ENCODE results near the gene RNF126. TPM values are rescaled to one million over a fixed set of nuclear protein-coding genes. Genes with fewer than 3 reads are reported as not detected.

RNF126 gene
- total RNA-seq, 1 donor from 2014 or later, result 42.6 TPM

DNA sequence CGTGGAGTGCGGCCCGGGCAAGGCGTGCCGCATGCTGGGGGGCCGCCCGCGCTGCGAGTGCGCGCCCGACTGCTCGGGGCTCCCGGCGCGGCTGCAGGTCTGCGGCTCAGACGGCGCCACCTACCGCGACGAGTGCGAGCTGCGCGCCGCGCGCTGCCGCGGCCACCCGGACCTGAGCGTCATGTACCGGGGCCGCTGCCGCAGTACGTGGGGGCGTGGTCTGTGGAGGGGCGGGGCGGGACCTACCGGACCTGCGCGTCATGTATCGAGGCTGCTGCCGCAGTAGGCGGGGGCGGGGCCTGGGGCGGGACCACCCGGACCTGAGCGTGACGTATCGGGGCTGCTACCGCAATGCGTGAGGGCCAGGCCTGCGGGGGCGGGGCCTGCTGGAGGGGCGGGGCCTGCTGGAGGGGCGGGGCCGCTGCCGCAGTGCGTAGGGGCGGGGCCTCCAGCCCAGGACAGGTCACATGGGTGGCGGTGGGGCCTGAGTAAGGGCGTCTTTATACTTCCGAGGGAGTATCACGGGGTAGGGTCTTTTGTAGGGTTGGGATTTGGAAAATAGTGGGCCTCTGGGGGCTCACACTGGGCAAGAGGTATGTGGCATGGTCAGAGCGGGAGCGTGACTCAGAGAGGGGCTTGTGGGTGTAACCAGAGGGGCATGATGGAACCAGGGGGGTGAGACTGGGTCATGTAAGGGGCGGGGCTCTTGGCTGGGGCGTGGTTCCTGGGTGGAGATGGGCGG lies 17.4 kb upstream of the RNF126 start:
- no peak for FAIRE-seq

DNA sequence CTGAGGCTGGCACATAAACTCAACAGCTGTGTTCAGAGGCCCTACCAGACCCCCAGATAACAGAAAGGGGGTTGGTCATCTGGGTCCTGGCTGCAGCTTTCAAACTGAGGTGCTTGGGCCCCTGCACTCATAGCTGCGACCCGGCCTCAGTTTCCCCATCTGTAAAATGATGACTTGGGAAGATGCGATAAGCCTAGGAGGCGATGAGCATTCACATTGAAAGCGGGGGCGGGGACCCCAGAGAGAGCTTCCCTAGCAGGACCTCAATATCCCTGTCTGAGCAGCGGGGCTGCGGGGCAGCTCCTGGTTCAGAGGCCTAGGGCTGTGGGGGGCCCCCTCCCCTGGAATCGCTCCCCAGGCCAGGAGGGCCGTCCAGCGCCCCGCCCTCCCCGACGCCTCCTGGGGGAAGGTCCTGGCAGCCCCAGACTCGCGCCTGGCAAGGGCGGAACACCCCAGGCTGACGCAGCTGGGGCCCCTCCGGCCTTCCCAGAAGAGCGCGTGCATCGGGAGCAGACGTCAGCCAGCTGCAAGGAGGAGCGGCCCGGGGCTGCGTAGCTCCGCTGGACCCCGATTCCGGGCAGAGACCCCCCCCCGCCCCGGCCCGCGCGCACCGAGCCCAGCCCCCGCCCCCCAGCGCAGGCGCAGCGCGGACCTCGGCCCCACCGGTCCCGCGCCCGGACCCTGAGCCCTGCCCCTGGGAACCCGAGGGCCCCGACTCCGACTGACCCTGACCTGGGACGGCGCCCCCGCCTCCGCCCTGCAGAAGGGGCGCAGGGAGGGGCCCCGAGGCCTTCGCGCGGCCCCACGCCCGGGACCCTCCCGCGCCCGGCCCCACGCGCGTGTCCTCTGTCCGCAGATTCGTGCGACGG lies 16.6 kb upstream of the RNF126 start:
- DNase-seq (ENCODE audit: low read depth) (peak; percentile 63), FAIRE-seq (no peak)
- TF ChIP-seq, protein P1, sequence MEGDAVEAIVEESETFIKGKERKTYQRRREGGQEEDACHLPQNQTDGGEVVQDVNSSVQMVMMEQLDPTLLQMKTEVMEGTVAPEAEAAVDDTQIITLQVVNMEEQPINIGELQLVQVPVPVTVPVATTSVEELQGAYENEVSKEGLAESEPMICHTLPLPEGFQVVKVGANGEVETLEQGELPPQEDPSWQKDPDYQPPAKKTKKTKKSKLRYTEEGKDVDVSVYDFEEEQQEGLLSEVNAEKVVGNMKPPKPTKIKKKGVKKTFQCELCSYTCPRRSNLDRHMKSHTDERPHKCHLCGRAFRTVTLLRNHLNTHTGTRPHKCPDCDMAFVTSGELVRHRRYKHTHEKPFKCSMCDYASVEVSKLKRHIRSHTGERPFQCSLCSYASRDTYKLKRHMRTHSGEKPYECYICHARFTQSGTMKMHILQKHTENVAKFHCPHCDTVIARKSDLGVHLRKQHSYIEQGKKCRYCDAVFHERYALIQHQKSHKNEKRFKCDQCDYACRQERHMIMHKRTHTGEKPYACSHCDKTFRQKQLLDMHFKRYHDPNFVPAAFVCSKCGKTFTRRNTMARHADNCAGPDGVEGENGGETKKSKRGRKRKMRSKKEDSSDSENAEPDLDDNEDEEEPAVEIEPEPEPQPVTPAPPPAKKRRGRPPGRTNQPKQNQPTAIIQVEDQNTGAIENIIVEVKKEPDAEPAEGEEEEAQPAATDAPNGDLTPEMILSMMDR (IDR thresholded peaks at IDR 0.05; ENCODE audit: insufficient read depth, low read length, severe bottlenecking), result no peak
- no peaks in the 10 kb centered on the region for H3K27me3 ChIP-seq (ENCODE audit: control insufficient read depth, insufficient read depth, low read length)
- peaks cover 20% of the 10 kb centered on the region for H3K36me3 ChIP-seq (ENCODE audit: control insufficient read depth, insufficient read depth, low read length)
- peak overlapping the region; percentile 47 for H3K4me3 ChIP-seq (ENCODE audit: low read depth, low read length)

More for the DNA sequence above, 17.4 kb upstream of the RNF126 start:
- Histone ChIP-seq H3K4me3 (ENCODE audit: low read depth, low read length) (peak overlapping the region; percentile 47), H3K27me3 (ENCODE audit: control insufficient read depth, insufficient read depth, low read length) (no peaks in the 10 kb centered on the region), H3K36me3 (ENCODE audit: control insufficient read depth, insufficient read depth, low read length) (peaks cover 20% of the 10 kb centered on the region)
- TF ChIP-seq, protein P1 (IDR thresholded peaks at IDR 0.05; ENCODE audit: insufficient read depth, low read length, severe bottlenecking), result peak; percentile 57
- peak; percentile 89 for DNase-seq (ENCODE audit: low read depth)

DNA sequence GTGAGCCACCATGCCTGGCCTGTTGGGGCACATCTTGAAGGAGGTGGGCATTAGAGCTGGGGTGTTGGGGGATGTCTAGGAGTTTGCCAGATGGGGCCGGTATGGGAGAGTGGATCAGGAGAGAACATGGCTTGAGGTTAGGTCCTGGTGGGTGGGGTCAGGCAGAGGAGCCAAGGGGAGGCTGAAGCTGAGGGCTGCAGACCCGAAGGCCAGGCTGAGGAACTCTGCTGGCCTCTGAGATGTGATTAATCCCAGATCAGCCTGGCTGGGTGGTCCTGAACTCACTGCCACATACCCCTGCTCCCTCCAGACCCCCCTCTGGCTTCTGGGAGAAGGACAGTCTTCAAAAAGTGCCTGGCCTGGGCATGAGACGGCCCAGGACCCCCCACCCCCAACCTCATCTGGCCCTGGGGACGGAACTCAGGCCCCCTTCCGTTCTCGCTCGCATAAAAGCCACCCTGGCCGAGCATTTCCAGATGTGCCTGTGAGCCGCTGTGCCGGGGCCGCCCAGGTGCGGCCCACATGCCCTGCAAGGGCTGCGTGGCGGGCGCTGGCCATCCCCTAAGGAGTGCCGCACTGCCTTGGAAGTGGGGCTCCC lies 15.9 kb upstream of the RNF126 start:
- FAIRE-seq (no peak), DNase-seq (ENCODE audit: low read depth) (no peak)
- no peaks in the 10 kb centered on the region for H3K27me3 ChIP-seq (ENCODE audit: control insufficient read depth, insufficient read depth, low read length)
- TF ChIP-seq, protein P1 (IDR thresholded peaks at IDR 0.05; ENCODE audit: insufficient read depth, low read length, severe bottlenecking), result no peak
- no peak overlapping the region for H3K4me3 ChIP-seq (ENCODE audit: low read depth, low read length)
- H3K36me3 ChIP-seq (ENCODE audit: control insufficient read depth, insufficient read depth, low read length), result peaks cover 20% of the 10 kb centered on the region

DNA sequence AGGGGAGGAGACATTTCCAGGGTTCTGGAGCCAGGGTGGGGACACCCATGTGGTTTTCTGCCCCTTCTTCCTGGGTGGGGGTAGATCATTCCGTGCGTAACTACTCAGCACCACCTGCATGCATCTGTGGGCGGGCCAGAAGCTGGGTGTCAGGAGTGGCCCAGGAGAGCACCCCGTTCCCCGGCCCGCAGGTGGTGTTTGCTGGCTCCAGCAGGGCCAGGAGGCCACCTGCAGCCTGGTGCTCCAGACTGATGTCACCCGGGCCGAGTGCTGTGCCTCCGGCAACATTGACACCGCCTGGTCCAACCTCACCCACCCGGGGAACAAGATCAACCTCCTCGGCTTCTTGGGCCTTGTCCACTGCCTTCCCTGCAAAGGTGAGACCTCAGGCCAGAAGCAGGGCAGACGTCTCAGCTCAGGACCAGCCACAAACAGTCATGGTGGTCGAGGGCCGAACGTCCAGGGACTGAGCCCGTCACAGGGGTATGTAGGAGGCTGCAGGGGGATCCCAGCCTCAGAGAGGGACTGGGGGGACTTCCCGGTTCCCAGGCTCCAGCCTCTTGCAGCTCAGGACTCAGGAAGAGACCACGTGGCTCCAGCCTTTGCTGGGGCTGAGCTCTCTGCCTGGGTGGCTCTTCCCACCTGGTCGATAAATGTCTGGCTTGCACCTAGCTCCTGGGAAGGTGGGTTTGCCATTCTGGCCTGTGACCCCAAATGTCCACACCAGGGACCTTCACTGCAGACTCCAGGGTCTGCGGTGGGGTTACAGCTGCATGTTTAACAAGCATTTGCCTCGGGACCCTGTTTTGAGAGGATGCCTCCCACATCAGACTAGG lies 14.8 kb upstream of the RNF126 start:
- FAIRE-seq, result no peak
- TF ChIP-seq, protein P1 (IDR thresholded peaks at IDR 0.05; ENCODE audit: insufficient read depth, low read length, severe bottlenecking), result no peak
- peak; percentile 61 for DNase-seq (ENCODE audit: low read depth)
- Histone ChIP-seq H3K36me3 (ENCODE audit: control insufficient read depth, insufficient read depth, low read length) (peaks cover 20% of the 10 kb centered on the region), H3K4me3 (ENCODE audit: low read depth, low read length) (peak overlapping the region; percentile 48), H3K27me3 (ENCODE audit: control insufficient read depth, insufficient read depth, low read length) (no peaks in the 10 kb centered on the region)

DNA sequence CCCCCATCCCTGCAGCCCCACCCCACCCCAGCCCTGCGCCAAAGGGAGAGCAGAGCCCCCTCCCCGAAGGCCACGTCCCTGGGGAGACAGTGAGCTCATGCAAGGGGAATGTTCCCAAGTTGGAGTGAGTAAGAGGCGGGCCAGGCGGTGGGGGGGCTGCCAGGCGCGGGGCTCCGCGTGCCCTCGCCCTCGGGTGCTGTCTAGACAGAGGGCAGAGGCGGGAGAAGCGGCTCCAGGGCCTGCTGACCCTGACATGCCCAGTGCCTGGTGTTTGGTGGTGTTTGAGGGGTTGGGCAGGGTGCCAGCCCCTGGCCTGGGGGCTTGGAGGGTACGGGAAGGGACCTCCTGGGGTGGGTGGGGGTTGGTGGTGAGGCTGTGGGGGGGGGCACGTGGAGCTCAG lies 14.2 kb upstream of the RNF126 start:
- H3K36me3 ChIP-seq (ENCODE audit: control insufficient read depth, insufficient read depth, low read length), result peaks cover 18% of the 10 kb centered on the region
- no peak for FAIRE-seq
- TF ChIP-seq, protein P1 (IDR thresholded peaks at IDR 0.05; ENCODE audit: insufficient read depth, low read length, severe bottlenecking), result no peak
- peak overlapping the region; percentile 48 for H3K4me3 ChIP-seq (ENCODE audit: low read depth, low read length)
- peak; percentile 67 for DNase-seq (ENCODE audit: low read depth)
- no peaks in the 10 kb centered on the region for H3K27me3 ChIP-seq (ENCODE audit: control insufficient read depth, insufficient read depth, low read length)
